ENCODE measurements around the gene RAD51B.

RAD51B gene

DNA sequence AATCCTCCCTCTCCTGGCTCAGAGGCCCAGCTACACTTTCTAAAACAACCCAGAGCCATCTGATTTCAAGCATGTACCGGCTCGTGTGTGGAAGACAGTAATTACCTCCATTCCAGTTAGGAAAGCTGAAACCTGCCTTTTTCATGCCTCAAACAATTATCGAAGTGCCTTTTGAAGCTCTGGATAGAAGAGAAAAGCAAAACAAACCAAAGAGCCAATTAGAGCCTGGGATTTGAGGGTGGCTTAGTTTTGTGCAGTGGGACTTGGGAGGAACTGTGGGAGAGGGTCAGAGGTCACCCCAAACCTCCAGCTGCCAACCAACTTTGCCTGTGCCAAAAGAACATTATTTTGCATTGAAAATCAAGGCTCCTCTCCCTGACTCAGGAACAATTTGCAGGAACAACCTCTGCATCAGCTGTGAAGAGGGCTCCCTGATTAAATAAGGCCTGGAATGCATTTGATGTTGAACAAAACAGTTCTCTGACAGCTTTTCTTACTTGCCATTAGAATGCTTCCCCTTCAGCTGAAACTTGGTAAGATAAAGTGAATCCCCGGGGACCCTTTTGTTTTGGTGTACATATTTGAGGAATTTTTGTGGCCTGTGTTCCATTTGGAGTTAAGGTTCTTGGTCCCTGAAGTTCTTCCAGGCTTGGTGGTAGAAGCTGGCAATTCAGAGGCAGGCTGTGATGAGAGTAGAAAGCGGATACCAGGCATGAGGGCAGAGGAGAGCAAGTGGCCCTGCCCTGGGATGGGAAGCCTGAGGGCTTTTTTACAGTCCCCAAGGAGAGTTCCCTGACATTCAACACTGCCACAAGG lies 703.1 kb downstream of the RAD51B start:
- no peak for DNase-seq

DNA sequence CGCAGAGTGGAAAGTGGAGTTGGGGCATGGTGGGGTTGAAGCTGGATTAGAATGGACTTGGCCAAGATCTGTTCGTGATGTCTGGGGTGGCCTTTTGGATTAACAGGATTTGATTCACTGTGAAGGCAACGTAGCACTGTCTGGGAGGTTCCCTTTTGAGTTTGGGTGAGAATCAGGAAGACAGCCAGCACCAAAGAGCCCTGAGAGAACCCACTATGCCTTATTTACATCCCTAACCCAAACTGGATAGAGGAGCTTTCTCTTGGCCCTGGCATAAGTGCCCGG lies 703.7 kb downstream of the RAD51B start:
- no peak for DNase-seq

DNA sequence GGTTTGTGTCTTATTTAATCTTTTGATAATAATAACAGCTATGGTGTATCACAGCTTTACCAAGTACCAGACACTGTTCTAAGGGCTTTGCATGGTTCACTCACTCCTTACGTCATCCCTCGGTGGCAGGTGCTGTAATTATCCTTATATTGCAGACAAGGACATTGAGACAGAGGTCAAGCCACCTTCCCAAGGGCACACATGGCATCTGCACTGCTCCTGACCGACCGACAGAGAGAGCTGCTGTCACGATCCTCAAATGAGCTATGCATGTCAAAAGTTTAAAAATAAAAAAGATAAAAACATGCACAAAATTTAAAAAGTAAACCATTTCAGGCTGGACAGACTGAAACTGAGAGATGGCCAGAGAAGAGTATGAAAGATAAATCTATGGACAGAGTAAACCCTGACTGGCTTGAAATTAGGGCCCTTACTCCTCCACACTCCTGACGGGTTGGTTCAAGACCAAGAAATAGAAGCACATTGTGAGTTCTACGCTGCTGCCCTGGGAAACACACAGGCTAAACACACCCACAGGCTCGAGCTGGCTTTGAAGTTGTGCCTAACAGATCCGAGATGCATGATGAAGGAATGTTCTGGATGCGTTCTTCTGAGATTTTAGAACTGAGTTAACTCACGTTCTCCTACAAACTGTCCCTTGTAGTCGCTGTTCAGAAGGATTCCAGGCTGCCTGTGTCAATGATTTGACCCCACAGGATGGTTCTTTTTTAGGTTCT lies 704.6 kb downstream of the RAD51B start:
- DNase-seq, result no peak

DNA sequence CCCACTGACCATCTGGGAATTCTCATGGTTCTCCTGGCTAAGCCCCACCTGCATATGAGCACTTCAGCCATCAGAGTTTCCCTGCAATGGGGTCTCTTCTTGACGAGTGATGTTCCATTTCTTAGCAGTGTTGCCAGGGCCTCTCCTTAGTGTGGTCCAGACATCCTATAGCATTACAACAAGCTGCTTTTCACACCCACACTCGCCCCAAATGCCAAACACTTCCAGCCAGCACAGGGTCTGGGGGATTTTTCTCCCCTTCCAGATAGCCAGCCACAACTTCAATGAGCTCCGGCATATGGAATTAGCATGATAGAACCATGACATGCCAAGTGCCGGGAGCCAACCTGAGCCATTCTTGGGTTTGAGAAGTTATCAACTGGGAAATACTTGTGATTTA lies 705.9 kb downstream of the RAD51B start:
- DNase-seq, result no peak

DNA sequence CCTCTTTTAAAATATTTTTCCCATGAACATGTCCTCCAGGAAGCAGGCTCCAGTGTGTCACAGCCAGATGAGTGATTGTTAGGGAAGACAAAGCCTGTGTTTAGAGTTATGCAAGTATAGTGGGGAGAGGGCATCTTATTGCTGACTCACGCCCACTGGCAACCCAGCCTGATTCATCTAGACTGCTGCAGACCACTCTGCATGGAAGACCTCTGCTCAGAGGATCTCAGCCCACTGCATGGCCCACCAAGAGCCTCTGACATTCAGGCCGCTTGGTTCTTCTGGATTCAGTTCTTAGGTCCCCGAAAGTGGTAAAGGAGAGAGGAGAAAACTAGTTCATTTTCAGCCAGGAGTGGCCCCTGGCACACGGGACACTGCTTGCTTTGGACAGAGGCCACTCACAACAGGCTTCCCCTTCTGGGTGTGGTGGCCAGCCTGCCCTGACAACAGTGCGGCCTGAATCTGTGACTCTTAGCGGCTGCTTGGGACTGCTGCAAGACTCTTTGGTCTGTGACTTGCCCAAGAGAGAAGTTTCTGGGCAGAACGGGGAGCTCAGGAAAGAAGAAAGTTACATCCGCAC lies 707.0 kb downstream of the RAD51B start:
- DNase-seq, result no peak

DNA sequence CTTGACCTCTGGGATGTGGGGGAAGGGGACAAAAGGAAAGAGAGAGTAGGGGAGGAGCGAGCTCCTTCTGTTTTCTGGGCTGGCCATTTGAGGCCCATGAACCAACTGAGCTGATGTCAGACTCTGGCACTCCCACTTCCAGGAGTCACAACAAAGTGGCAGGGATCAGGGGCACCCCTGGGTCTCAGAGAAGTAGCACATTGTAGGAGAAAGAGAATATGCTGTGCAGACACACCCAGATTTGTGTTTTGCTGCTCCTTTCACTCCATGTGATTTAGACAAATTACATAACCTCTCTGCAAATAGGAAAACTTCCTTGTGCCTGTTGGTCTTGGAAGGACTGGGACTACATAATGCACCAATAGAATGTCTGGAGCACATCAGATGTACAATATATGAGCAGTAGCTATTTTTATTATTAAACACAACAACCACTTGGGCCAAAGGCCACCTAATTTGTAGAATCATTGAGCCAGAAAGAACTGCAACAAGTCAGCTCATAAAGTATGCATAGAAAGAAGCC lies 707.8 kb downstream of the RAD51B start:
- no peak for DNase-seq

DNA sequence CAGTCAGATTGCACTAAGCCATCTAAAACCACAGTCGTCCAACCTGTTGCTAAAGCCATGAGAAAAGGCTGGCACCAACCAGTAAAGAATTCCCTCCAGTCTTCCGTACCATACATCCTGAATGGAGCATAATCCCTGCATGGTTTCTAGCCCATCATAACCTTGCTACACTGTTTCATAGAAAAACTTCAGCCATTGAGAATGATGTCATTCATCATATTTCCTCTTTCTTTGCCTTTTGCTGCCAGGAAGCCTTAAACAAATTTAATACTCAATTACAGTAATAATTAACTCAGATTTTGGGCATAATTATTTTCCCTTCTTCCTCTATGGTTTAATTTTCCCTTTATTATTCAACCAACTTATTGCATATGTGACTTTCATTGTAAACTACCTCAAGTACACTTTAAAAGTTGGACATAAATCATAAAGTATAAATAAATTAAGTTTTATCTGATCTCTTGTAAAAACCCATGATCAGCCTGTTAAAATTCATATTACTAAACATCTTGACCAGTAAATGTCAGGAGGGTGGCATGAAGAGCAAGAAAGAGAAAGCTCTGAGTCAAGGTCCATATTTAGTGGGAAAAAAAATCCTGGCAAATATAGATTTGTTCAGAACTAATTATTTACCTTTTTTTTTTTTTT lies 708.6 kb downstream of the RAD51B start:
- no peak for DNase-seq

DNA sequence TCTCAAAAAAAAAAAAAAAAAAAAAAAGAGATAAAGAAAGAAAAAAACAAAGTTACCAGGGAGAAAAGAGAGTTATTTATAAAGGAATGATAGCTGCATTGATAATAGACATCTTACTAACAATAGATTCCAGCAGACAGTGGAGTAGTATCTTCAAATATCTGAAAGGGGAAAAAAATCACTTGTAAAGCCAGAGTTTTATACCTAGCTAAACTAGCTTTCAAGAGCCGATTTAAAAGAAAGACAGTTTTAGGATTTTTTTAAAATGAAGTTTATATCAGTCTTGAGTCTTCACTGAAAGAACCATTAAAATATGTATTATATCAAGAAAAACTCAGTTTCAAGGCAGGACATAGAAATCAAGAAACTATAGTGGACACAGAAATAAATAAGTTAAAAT lies 710.9 kb downstream of the RAD51B start:
- no peak for DNase-seq

DNA sequence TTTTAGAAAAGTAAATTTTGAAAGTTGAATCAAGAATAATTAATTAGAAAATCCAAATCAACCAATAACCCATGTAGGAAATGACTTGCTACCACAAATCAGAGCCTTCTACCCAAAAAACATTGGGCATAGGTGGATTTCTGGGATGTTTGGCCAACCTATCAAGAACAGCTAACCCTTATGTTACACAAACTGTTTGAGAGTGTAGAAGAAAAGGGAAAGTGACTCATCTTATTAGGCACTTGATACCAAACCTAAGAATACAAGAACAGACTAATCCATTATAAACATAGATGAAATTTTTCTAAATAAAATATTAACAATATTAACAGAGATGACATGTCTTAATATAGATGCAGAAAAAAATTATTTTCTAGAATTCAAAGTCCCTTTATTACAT lies 712.9 kb downstream of the RAD51B start:
- no peak for DNase-seq

DNA sequence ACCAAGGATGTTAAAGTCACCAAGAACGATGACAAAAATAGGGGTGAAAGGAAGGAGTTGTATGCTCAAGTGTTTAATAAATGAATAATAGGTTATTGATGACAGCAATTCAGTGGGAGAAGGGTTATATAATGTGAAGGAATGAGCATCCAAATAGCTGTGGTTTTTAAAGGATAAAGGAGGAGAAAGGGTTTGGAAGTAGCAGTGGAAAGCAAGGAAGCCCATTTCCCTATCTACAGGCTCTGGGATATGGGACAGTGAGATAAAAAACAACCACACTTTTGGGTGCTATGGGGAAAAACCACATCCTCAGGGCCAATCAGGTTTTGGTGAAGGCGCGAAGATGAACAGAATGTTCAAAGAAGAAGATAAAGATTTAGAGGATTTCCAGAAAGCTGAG lies 714.7 kb downstream of the RAD51B start:
- no peak for DNase-seq

DNA sequence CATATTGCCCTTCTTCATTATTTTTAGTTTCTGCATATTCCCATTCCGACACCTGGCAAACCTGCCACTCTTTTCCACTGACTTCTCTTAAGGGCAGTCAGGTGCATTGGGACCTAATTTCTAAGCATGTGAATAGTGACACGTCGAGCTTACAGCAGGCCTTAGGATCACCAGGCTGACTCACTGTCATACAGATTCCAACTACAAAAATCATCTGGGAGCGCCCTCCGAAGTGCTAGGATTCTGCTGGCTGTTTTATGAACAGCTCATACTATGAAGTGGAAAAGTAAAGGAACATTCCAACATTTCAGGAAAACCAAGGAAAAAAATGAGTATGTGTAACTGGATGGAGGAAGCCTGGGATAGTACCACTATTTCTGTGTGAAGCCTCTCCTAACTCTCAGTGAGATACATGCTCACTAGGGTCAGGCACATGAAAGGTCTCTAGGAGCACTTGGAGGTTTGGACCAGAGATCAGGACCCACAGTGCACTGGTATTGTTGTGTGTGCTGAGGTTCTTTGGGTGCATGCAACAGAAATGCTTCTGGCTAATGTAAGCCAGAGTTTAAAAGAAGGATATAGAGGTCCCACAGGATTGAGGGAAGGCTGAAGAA lies 715.9 kb downstream of the RAD51B start:
- DNase-seq, result no peak

DNA sequence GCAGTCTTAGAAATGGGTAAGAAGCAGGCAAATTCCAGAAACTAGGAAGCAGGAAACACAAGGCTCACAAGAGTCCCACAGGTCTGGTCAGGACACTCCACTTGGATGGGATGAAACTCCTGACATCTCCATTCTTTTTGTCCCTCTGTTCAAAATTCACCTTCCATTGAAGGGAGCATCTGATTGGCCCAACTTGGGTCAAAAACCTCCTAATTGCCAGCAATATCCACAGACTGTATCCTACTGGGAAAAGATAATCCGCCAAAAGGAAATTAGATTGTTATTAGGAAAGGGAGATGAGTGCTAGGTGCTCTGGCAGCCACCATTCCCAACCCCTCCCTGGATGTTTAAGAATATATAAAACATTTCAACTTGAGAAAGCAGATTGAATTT lies 716.4 kb downstream of the RAD51B start:
- no peak for DNase-seq

DNA sequence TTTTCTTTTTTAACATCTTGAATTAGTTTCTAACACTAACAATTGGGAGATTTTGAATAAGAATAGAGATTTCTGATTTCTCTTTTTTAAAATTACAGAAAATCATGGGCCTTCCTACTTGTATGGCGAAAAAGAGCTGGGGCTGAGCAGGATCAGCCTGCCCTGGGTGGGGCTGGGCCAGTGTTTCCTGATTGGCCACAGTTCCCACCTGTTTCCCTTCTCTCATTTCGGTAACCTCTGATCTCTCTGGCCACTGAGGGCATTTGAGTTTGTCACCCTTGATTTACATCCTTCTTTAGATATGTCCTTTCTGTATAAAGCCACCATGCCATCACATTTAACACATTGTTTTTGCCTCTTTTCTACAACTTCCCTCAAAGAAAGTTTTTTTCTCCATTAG lies 719.1 kb downstream of the RAD51B start:
- DNase-seq, result no peak

DNA sequence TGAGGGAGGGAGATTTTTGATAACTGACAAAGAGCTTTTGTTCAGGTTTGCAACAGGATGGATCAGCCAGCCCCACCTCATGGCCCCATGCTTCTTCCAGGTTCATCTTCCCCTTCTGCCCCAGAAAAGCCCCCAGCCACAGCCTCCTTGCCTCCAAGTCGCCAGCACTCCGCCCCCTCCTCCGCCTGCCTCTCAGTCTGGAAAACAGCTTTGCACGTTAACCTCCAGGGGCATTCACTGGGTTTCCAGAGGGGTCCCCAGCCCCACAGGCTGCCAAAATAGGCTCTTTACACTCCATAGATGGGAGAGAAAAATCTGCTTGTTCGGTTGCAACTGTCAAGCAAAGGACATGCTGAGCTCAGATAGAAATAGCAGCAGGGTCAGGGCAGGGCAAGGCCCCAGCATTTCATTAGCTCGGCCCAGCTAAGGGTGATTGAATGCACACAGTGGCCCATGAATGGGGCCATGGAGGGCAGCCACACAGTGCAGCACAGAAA lies 719.7 kb downstream of the RAD51B start:
- no peak for DNase-seq

DNA sequence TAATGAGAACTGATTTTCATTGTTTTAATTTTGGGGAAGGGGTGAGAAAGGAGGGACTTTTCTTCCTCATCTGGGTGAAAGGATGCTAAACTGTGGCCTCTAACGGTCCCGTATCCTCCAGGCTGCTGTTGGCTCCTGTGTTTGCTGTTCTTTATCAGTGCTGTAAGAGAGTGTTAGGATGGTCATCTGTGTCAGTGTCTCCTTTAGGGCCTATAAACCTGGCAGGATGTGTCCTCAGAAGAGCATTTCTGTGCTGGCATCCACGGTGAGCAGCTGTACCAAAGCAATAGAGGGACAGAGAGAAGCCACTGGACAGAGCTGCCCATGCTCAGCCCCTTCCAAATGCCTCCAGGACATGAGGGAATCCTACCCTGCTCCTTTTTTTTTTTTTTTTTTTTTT lies 720.2 kb downstream of the RAD51B start:
- no peak for DNase-seq

DNA sequence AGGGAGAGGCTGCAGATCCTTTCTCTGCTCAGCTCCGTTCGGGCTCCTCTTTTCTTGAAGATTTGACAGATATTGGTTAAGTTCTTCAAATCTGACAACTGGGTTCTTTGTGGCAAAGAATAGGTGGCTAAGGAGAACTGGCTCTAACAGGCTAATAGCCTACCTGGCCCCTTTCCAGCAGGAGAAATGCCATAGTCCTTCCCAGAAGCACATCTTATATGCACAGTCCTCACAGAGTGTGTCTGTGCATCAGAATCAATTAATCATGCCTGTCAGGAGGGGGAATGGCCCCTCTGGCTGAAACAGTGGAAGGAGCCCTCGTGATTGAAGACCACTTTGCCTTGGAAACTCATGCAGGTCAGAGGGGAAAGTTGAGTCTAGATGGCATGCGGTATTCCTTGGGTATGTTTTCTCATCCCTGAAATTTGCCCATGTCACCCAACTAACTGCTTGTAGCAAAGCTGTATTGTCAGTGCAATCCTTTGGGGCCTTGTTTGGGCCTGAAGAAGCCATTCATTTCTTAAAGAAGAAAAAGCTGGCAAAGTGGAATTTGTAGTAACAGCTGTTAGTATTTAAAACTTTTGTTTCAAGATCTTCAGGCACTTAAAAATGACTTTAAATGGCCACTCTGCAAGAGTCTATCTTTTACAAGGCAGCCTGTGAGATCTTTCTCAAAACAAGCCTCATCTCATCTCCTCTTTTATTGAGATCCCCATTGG lies 721.8 kb downstream of the RAD51B start:
- no peak for DNase-seq

DNA sequence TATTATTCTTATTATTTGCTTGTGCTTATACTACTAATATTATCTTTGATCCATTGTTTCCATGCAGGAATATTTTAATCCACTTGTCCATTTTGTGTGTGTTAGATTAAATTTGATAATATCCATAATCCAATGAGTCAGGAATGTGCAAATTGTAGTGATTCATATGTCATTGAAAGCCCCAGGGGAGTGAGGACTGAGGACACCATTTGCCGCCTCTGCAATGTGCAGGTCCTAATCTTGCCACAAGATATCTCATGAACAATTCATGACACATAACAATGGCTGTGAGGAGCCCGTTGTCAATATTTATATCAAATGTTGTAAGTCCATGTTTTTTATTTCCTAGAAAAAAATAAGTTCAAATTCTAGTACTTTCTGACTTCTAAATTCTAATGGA lies 722.8 kb downstream of the RAD51B start:
- no peak for DNase-seq

DNA sequence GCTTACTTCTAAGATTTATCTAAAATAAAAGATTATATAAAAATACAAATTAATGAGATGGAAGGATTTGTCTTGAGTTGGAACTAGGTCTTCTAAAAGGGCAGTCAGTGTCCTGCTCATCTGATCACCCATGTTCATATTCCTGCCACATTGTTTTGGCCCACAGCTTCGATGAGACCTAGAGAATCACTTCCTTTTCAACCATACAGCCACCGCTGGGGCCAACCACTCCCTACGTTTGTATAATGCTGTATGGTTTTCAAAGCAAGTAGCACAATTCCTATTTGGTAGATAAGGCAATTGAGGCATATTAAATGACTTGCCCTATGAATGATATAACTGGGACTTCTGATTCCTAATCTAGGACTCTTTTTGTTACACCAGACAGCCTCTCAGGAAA lies 723.9 kb downstream of the RAD51B start:
- DNase-seq, result no peak

DNA sequence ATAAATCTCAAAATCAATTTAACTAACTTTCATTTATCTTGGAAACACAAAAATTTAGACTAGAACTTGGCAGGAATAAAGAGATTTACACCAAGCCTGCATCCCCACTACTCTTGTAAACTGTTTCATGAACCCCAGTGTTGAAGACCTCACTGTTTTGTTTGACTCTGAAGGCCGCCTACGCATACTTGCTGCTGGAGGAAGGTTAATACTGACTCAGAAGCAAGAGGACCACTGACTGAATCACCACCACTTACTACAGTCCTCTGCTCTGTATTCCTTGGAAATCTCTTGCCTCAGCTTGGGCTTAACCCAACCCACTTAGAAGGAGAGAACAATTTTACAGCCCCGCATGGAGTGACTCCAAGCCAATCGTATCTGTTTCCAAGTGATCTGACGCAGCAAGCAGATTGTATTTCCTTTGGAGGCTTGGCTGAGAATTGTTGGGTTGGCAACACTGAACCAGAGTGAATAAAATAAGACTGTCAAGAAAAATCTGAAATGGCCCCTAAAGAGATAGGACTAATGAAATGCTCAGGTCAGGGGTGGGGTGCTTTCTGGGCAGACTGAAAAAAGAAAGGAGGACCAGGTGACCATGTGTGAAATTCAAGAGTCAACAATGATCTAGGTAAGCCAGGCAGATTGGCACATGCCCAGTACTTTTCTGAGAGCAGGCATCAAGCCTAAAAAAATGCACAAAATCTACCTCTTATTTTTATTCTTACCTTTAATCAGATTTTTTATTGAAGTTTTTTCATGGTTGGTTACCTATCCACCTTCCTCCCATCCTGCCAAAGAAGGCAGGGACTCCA lies 724.7 kb downstream of the RAD51B start:
- DNase-seq, result no peak

DNA sequence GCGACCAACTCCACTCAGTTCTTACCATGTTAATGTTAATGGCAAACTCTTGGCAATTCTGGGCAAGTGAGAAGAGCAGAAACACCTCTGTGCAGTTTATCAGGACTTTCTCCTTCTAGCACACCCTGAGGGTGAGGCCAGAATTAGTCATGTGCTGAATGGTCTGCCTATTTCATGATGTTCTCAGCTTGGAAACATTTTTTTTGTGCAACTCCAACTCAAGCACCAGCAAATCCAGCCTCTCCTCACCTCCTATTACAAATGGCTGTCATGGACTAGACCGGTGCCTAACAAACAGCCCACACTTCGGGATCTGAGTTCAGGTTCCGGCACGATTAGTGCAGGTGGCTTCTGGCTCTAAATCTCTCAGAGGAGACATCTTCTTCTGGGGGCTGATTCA lies 727.3 kb downstream of the RAD51B start:
- DNase-seq, result no peak

All from DMS53 (cell line).